Spleen (tissue), 7 donors: ENCODE results near the gene ZNF682.

Experiments
- POLR2A ChIP-seq, 3 donors: fragments of 450-650 bp; IDR thresholded peaks; one replicate each; pipeline ENCODE4 v1.5.1; 2017; ENCODE audit warnings: antibody characterized with exemption in 3 of 3, mild to moderate bottlenecking in 1 of 3
- TF ChIP-seq, protein P1 (sequence below), 11 experiments: fragments of 200-600 bp in 7 of 11; fragments of 450-650 bp in 4 of 11; sonication (generic) in 4 of 11; IDR thresholded peaks in 8 of 11; conservative IDR thresholded peaks in 3 of 11; 1 replicate in 7 of 11; 2 replicates in 4 of 11; pipeline versions ENCODE4 v1.4.0 to v1.8.0; 2016 to 2021; ENCODE audit warnings: antibody characterized with exemption in 11 of 11, inconsistent platforms in 4 of 11, mild to moderate bottlenecking in 1 of 11
- donor health status: DM: no; HTN: no; CAD: no; lungs with moderate emphysema.
- donor health status: DM: no; HTN: no; CAD: no.
- donor health status: DM: no; HTN: no; CAD: no.

DNA sequence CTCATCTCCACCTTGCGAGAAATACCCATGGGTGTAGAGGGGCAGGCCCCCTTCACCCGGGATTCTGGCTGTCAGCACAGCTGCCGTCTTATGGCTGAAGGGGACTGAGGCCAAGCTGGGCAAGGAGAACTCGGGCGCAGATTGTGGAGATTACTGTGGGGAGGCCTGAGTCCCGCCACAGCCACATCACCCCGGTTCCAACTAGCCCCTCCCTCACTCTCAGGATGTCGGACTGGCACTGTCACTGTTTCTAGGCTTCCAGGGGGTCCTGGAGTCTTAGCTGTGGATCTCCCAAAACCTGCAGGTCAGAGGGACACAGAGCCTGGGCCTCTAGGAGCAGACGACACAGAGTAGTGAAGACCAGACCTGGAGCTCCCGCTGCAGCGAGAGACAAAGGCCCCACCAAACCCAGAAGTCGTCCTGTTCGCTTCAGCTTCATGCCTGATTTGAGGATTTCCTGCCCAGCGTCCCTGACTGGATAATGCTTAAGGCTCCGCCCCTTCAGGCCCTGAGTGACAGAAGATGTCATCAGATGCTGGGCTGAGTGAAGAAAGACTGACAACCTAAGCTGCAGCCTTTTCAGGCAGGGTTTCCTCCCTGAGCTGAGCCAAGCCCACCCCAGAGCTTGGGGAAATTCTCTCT is 82.8 kb downstream of the ZNF682 start:
- TF ChIP-seq POLR2A (IDR thresholded peaks at IDR 0.05) = no peak
- TF ChIP-seq, protein P1, sequence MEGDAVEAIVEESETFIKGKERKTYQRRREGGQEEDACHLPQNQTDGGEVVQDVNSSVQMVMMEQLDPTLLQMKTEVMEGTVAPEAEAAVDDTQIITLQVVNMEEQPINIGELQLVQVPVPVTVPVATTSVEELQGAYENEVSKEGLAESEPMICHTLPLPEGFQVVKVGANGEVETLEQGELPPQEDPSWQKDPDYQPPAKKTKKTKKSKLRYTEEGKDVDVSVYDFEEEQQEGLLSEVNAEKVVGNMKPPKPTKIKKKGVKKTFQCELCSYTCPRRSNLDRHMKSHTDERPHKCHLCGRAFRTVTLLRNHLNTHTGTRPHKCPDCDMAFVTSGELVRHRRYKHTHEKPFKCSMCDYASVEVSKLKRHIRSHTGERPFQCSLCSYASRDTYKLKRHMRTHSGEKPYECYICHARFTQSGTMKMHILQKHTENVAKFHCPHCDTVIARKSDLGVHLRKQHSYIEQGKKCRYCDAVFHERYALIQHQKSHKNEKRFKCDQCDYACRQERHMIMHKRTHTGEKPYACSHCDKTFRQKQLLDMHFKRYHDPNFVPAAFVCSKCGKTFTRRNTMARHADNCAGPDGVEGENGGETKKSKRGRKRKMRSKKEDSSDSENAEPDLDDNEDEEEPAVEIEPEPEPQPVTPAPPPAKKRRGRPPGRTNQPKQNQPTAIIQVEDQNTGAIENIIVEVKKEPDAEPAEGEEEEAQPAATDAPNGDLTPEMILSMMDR (IDR thresholded peaks at IDR 0.05 in 8 of 11, conservative IDR thresholded peaks at IDR 0.05 in 3 of 11) = no peak
